Measurements from ENCODE around the gene SOCS1.
"Not testable (repeated sequence)": the region's sequence is repeated elsewhere in the genome, so short reads cannot be mapped to it uniquely, and the experiment has no call there.

SOCS1 gene, protein sequence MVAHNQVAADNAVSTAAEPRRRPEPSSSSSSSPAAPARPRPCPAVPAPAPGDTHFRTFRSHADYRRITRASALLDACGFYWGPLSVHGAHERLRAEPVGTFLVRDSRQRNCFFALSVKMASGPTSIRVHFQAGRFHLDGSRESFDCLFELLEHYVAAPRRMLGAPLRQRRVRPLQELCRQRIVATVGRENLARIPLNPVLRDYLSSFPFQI

DNA sequence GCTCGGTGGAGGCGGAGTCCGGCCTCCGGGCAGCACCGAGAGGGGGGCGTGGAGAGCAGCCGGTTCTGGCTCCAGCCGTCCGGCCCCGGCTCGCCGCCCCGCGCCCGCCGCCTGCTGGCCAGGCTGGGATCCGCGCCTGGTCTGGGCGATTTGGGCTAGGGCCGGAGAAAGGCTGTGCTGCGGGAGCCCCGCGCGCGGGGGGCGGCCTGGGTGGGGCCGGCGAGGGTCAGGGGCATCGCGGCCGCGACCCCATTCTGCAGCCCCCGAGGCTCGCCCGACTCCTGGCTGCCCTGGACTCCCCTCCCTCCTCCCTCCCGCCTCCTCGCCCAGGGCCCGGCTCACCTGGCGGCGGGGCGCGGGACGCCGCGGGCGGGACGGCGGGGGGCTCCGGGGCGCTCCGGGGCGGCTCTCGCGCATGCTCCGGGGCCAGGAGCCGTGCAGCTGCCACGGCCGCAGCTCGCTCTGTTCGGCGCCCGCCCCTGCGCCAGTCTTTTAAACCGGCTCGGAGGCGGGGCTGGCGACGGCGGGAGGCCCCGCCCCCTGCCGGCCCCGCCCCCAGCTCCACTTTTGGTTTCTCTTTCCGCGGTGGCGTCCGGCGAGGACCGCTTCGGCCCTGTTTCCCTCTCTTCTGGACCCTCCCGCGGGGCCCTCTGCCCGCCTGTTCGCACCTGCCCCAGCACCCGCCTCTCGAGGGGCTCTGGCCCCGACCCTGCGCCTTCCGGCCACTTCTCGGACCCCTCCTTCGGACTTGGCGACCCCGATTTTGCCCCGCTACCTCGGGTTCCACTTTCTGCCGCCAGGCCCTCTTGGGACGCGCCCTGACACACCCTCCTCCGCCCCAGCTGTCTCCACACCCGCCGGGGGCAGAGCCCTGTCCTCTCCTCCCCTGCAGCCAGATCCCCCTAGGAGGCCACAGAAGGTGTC, at the start of gene SOCS1:
SOCS1 (minus strand) TSS at position 468 of the 924 bp plus-strand sequence. CDS start 726 bp downstream, outside the sequence.
- Mint-ChIP-seq H3K27ac (peak within 1 kb of the TSS; percentile 98), H3K4me1 (ENCODE audit: low read depth) (peaks cover 55% of the 10 kb centered on the region), H3K36me3 (ENCODE audit: low read depth) (peaks cover 30% of the 10 kb centered on the region), H3K27me3 (peaks cover 2% of the 10 kb centered on the region), H3K9me3 (no peaks in the 10 kb centered on the region), H3K4me3 (peak within 1 kb of the TSS; percentile 96)

DNA sequence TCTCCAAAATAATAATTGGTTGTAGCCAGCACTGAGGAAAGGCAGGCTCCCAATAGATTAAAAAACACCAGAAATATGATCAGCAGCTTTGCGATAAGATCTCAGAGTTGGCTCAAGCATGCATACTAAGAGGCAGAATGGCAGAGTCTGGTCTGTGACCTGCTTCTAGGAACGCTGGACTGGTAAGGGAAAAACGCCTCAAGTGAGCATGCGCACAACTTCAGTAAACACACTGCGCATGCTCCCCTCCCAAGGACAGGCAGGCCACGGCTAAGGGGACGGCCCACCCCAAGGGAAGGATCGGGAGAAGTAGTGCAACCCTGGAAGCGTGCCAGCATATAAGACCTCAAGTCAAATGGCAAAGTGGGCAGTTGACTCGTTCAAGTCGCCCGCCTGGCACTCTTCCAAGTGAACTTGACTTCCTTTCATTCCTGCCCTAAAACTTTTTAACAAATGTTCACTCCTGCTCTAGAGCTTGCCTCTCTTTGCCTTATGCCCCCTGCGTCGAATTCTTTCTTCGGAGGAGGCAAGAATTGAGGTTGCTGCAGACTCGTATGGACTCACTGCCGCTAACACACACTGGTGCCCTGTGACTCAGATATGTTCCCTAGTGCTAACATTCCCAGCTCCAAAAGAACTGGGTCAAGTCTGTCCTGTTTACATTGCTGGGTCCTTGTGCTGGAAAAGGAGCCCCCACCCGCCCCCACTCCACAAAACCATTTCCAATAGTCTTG, 47.6 kb upstream of the SOCS1 start:
- no peaks in the 10 kb centered on the region for H3K36me3 Mint-ChIP-seq (ENCODE audit: low read depth)
- H3K4me3 Mint-ChIP-seq = no peak overlapping the region
- H3K27me3 Mint-ChIP-seq = no peaks in the 10 kb centered on the region
- H3K27ac Mint-ChIP-seq = no peak overlapping the region
- no peaks in the 10 kb centered on the region for H3K9me3 Mint-ChIP-seq
- H3K4me1 Mint-ChIP-seq (ENCODE audit: low read depth) = peaks cover 18% of the 10 kb centered on the region

DNA sequence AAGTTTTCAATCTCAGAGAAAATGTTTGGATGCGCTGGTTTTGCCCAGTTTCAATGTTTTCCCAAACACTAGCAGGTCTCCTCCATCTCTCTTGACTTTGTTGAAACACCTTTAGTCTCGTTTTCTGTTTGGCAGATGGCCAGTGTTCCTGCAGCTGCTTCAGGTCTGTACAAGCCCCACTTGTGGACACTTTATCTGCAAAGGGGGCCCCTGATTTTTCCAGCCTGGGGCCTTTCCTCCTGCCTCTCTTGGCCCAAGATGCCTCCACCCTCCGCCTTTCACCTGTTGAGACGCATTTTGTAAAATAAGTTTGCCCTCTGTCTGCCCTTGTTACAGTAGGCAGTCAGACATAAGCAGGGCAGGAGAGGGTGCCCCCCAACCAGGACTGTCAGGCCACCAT, 47.0 kb upstream of the SOCS1 start:
- no peaks in the 10 kb centered on the region for H3K9me3 Mint-ChIP-seq
- no peak overlapping the region for H3K4me3 Mint-ChIP-seq
- no peaks in the 10 kb centered on the region for H3K27me3 Mint-ChIP-seq
- H3K36me3 Mint-ChIP-seq (ENCODE audit: low read depth) = no peaks in the 10 kb centered on the region
- peaks cover 19% of the 10 kb centered on the region for H3K4me1 Mint-ChIP-seq (ENCODE audit: low read depth)
- H3K27ac Mint-ChIP-seq = no peak overlapping the region

DNA sequence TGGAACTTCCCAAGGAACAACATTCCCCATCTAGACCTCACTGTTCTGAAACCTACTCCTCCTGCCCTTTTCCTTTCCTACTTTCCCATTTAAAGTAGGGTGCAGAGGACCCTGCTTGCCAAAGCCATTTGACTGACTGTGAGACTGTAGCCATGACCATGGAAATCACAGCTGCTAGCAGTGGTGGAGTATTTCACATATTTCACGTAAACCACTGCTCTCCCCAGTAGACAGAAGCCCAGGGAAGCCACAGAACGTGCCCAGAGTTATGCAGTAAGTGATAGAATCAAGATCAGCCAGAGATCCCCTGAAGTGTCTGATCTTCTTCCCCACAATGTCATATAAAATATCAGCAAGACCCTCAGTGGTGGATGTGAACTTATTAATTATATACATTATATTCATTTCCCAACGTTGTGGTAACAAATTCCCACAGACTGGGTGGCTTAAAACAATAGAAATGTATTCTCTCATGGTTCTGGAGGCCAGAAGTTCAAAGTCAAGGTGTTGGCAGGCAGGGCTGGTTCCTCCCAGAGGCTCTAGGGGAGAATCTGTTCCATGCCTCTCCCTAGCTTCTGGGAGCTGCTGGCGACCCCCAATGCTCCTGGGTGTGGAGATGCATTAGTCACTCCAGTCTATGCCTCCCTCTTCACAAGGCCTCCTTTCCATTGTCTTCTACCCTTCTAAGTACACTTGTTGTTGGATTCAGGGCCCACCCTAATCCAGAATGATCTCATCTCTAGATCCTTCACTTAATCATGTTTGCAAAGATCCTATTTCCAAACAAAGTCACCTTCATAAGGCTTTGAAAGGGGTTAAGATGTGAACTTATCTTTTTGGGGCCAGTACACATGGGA, 45.9 kb upstream of the SOCS1 start:
- H3K9me3 Mint-ChIP-seq = no peaks in the 10 kb centered on the region
- no peaks in the 10 kb centered on the region for H3K27me3 Mint-ChIP-seq
- H3K27ac Mint-ChIP-seq = no peak overlapping the region
- no peaks in the 10 kb centered on the region for H3K36me3 Mint-ChIP-seq (ENCODE audit: low read depth)
- peaks cover 23% of the 10 kb centered on the region for H3K4me1 Mint-ChIP-seq (ENCODE audit: low read depth)
- no peak overlapping the region for H3K4me3 Mint-ChIP-seq

DNA sequence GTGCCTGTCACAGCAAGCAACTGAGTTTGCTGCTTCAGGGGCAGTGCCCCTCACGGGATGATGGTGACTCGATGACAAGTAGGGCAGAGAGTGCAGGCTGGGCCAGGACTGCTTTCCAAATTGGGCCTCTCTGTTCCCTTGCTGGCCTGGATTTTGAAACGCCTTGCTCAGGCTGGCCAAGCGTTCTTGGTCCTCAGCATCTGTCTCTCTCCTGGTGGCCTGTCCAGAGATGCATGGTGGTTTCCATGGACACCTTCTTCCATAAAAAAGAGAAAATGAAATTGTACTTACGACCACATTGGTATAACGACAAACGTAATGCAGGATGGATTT, 44.5 kb upstream of the SOCS1 start:
- Mint-ChIP-seq H3K4me3 (no peak overlapping the region), H3K4me1 (ENCODE audit: low read depth) (peaks cover 30% of the 10 kb centered on the region), H3K27ac (no peak overlapping the region), H3K36me3 (ENCODE audit: low read depth) (no peaks in the 10 kb centered on the region), H3K9me3 (no peaks in the 10 kb centered on the region), H3K27me3 (no peaks in the 10 kb centered on the region)

DNA sequence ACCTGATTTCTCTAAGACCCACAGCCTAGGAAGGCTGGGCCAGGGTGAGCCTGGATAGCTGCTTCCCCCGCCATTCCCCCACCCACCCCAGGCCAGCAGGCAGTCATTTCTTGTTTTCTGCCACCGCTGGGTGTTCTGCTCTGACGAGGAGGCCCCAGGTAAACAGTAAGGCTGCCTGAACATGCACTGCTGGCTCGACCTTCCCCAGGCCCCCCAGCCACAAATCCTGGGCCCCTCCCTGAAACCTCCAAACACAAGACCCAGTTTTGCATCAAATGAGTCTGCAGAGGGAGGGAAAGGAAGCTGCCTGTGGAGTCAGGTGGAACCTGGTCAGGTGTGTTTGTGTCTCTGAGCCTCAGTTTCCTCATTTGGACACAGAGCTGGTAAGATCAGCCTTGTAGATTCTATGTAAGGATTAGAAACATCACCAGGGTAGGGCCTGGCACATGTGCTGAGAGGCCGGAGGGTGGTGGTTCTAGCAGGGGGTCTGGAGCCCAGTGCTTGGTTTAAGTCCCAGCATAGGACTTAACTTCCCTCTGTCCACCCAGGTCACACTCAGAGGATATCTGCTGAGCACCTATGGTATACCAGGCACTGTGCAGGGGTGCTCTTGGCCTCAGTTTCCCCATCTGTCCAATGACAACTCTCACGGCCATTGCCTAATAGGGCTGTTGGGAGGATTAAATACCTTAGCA, 44.0 kb upstream of the SOCS1 start:
- H3K27me3 Mint-ChIP-seq = no peaks in the 10 kb centered on the region
- peaks cover 33% of the 10 kb centered on the region for H3K4me1 Mint-ChIP-seq (ENCODE audit: low read depth)
- H3K4me3 Mint-ChIP-seq = no peak overlapping the region
- H3K27ac Mint-ChIP-seq = no peak overlapping the region
- H3K36me3 Mint-ChIP-seq (ENCODE audit: low read depth) = no peaks in the 10 kb centered on the region
- H3K9me3 Mint-ChIP-seq = no peaks in the 10 kb centered on the region

DNA sequence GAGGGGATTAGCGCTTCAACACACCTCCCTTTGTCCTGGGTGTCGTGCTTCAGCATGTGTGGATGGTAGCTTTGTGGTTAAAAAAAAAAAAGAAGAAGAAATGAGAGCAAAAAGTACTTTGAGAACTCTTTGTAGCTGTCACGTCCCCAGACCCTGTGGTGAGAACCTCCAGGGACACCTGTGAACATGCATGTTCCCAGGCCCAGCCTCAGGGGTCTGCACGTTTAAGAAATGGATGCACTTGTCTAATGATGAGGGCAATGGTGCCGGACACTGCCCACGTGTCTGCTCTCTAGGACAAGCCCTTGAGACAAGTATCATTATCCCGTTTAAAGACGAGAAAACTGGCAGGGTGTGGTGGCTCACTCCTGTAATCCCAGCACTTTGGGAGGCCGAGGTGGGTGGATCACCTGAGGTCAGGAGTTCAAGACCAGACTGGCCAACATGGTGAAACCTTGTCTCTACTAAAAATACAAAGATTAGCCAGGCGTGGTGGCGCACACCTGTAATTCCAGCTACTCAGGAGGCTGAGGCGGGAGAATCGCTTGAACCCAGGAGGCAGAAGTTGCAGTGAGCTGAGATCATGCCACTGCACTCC, 43.0 kb upstream of the SOCS1 start:
- H3K27me3 Mint-ChIP-seq; H3K9me3 Mint-ChIP-seq; H3K36me3 Mint-ChIP-seq (ENCODE audit: low read depth): not testable (repeated sequence)
- H3K4me3 Mint-ChIP-seq = peak overlapping the region; percentile 25
- peak overlapping the region; percentile 84 for H3K27ac Mint-ChIP-seq
- peaks cover 39% of the 10 kb centered on the region for H3K4me1 Mint-ChIP-seq (ENCODE audit: low read depth)

DNA sequence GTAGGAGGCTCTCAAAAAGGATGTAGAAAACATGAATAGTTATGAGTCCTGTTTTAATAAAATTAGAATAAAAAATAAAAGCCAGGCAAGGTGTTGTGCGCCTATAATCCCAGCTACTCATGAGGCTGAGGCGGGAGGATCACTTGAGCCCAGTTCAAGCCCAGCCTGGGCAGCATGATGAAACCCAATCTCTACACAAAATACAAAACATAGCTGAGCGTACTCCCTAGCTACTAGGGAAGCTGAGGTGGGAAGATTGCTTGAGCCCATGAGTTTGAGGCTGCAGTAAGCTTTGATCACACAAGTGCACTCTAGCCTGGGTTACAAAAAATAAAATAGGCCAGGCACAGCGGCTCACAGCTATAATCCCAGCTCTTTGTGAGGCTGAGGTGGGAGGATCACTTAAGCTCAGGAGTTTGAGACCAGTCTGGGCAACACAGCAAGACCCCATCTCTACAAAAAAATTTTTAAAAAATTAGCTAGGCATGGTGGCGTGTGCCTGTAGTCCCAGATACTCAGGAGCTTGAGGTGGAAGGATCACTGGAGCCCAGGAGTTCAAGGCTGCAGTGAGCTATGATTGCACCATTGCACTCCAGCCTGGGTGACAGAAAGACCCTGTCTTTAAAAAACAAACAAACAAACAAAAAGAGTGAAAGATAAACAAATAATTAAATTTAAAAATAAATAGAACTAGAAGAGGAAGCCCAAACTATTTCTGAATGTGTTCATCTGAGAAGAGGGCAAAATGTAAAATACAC, 42.3 kb upstream of the SOCS1 start:
- Mint-ChIP-seq H3K27ac (peak overlapping the region; percentile 84), H3K4me1 (ENCODE audit: low read depth) (peaks cover 46% of the 10 kb centered on the region), H3K4me3 (peak overlapping the region; percentile 25), H3K36me3 (ENCODE audit: low read depth) (no peaks in the 10 kb centered on the region), H3K27me3 (peaks cover 3% of the 10 kb centered on the region), H3K9me3 (no peaks in the 10 kb centered on the region)

DNA sequence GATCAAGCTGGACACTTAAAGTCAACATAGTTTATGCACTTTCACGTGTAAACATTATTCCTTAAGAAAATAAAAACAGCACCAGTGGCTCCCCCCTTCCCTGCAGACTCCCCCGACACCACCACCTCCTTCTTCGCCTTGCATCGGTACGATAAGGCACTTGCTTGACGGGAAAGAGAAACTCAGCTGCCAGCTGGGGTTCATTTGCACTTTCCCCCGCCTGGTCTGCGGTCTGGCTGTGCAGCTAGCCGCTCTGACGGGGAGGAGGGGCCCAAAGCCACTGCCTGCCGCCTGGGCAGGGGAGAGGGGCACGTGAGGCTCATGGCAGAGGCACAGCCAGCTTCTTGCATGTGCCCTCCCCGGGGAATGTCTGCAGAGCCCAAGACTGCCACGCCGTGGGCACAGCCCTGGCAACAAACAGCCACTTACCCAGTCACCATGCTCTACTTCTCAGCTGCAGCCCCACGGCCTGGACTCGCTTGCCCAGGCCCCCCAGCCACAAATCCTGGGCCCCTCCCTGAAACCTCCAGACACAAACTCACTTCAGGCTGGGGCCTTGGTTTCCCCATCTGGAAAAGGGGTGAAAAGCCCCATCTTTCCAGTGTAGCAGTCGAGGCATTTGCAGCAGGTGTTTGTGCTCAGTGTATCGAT, 41.6 kb upstream of the SOCS1 start:
- Mint-ChIP-seq H3K4me3 (peak overlapping the region; percentile 17), H3K4me1 (ENCODE audit: low read depth) (peaks cover 49% of the 10 kb centered on the region), H3K36me3 (ENCODE audit: low read depth) (no peaks in the 10 kb centered on the region), H3K9me3 (no peaks in the 10 kb centered on the region), H3K27ac (peak overlapping the region; percentile 72), H3K27me3 (peaks cover 3% of the 10 kb centered on the region)

DNA sequence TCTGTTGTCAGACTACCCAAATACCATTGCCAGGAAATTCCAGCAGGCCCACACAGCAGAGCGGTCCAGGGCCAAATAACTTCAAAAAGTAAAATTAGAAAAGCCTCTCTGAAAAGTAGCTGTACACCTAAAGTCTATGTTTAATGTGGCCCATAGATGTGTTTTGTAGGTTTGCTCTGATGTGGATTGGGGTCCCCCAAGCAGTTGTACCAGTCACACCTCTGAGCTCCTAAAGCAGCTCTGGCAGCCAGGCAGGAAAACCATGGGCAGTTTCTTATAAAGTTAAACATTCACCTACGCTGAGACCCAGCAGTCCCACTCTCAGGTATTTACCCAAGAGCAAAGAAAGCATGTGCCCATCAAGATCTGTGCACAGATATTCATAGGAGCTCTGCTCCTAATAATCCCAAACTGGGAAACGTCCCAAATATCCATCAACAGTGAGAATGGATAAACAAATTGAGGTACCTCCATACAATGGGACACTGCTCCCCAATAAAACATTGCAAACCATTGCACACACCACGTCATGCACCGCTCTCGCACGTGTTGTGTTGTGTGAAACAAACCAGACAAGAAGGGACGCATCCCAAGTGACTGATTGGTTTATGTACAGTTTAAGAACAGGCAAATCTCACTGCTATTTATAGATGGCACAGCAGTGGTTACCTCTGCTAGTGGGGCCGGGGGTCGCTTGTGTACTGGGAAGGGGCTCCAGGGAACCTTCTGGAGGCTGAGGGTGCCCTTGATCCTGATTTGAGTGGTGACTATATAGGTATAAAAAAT, 40.9 kb upstream of the SOCS1 start:
- H3K36me3 Mint-ChIP-seq (ENCODE audit: low read depth) = no peaks in the 10 kb centered on the region
- peak overlapping the region; percentile 17 for H3K4me3 Mint-ChIP-seq
- peaks cover 3% of the 10 kb centered on the region for H3K27me3 Mint-ChIP-seq
- H3K27ac Mint-ChIP-seq = peak overlapping the region; percentile 72
- peaks cover 49% of the 10 kb centered on the region for H3K4me1 Mint-ChIP-seq (ENCODE audit: low read depth)
- H3K9me3 Mint-ChIP-seq = no peaks in the 10 kb centered on the region

DNA sequence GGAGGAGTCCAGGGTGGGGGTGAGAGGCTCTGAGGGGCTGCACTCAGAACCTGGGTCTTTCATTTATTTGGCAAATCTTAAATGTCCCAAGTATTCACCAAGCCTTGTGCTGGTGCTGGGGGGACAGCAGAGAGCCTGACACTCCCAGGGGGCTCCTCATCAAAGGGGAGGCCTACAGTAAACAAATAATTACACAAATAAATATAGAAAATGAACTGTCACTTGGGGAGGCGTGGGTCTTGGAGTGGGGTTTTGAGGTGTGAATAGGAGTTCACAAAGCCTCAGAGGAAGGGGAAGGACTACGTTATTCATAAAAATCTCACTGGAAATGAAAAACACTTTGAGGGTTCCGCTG, 40.3 kb upstream of the SOCS1 start:
- peaks cover 3% of the 10 kb centered on the region for H3K27me3 Mint-ChIP-seq
- H3K4me1 Mint-ChIP-seq (ENCODE audit: low read depth) = peaks cover 49% of the 10 kb centered on the region
- H3K27ac Mint-ChIP-seq = peak overlapping the region; percentile 31
- no peaks in the 10 kb centered on the region for H3K36me3 Mint-ChIP-seq (ENCODE audit: low read depth)
- H3K4me3 Mint-ChIP-seq = no peak overlapping the region
- H3K9me3 Mint-ChIP-seq = no peaks in the 10 kb centered on the region

DNA sequence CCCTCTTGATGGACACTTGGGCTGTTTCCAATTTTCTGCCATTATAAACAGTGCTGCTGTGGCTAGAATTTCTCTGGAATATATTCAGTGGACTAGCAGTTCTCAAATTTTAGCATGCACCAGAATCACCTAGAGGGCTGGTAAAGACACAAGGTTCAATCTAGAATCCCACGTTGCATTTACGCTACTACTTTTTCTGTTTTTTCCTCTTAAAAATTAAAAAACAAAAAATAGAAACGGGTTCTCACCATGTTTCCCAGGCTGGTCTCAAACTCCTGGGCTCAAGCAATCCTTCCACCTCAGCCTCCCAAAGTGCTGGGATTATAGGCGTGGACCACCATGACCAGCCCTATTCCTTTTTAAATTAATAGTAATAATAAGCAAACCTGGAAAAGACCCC, 39.7 kb upstream of the SOCS1 start:
- H3K36me3 Mint-ChIP-seq (ENCODE audit: low read depth) = no peaks in the 10 kb centered on the region
- H3K27me3 Mint-ChIP-seq = peaks cover 4% of the 10 kb centered on the region
- H3K9me3 Mint-ChIP-seq = no peaks in the 10 kb centered on the region
- H3K4me1 Mint-ChIP-seq (ENCODE audit: low read depth) = peaks cover 49% of the 10 kb centered on the region
- no peak overlapping the region for H3K27ac Mint-ChIP-seq
- no peak overlapping the region for H3K4me3 Mint-ChIP-seq
